Upper lobe of left lung (tissue), 4 donors: Measurements from ENCODE around the gene PCDHB2.

Source experiments
- POLR2A ChIP-seq, 4 donors: fragments of 450-650 bp; IDR thresholded peaks; one replicate each; pipeline ENCODE4 v1.5.1; 2016 to 2017; ENCODE audit warnings: antibody characterized with exemption in 4 of 4, mild to moderate bottlenecking in 2 of 4
- TF ChIP-seq, protein P1 (sequence below), 6 experiments: fragments of 450-650 bp in 4 of 6; fragments of 200-600 bp in 2 of 6; sonication (generic) in 2 of 6; IDR thresholded peaks; one replicate each; pipeline ENCODE4 v1.5.1; 2016 to 2019; ENCODE audit warnings: antibody characterized with exemption in 6 of 6

GRCh38 chr5:141119250-141119649 lies 24.8 kb downstream of the PCDHB2 start:
- TF ChIP-seq, protein P1, sequence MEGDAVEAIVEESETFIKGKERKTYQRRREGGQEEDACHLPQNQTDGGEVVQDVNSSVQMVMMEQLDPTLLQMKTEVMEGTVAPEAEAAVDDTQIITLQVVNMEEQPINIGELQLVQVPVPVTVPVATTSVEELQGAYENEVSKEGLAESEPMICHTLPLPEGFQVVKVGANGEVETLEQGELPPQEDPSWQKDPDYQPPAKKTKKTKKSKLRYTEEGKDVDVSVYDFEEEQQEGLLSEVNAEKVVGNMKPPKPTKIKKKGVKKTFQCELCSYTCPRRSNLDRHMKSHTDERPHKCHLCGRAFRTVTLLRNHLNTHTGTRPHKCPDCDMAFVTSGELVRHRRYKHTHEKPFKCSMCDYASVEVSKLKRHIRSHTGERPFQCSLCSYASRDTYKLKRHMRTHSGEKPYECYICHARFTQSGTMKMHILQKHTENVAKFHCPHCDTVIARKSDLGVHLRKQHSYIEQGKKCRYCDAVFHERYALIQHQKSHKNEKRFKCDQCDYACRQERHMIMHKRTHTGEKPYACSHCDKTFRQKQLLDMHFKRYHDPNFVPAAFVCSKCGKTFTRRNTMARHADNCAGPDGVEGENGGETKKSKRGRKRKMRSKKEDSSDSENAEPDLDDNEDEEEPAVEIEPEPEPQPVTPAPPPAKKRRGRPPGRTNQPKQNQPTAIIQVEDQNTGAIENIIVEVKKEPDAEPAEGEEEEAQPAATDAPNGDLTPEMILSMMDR (IDR thresholded peaks at IDR 0.05), result no peak
- TF ChIP-seq POLR2A (IDR thresholded peaks at IDR 0.05), result no peak
